Neural progenitor cell (in vitro differentiated cells): Measurements from ENCODE around the gene PHF2. TPM values are rescaled to one million over a fixed set of nuclear protein-coding genes. Genes with fewer than 3 reads are reported as not detected.

ENCODE experiments used
- DNase-seq: peaks from one replicate; pipeline ENCODE4 v3.0.0-alpha.2; 2016; ENCODE audit warnings: low spot score
- H2AFZ ChIP-seq: fragments of 200-600 bp; sonication (generic); replicated peaks from 2 replicates; pipeline ENCODE4 v1.6.1; 2016; ENCODE audit warnings: antibody characterized with exemption
- H3F3A ChIP-seq: fragments of 200-600 bp; sonication (generic); 2 replicates; pipeline ENCODE4 v1.6.1; 2016; ENCODE audit warnings: antibody characterized with exemption, low read depth
- H3K27ac ChIP-seq: fragments of 200-600 bp; sonication (generic); 2 replicates; pipeline ENCODE4 v1.5.1; 2016; ENCODE audit warnings: mild to moderate bottlenecking
- H3K27me3 ChIP-seq: fragments of 200-600 bp; sonication (generic); 2 replicates; pipeline ENCODE4 v1.6.1; 2016; ENCODE audit warnings: mild to moderate bottlenecking, moderate library complexity
- H3K36me3 ChIP-seq: fragments of 200-600 bp; sonication (generic); 2 replicates; pipeline ENCODE4 v1.5.1; 2016
- H3K4me1 ChIP-seq: fragments of 200-600 bp; sonication (generic); 2 replicates; pipeline ENCODE4 v1.6.1; 2016; ENCODE audit warnings: mixed run types
- H3K4me2 ChIP-seq: fragments of 200-600 bp; sonication (generic); 2 replicates; pipeline ENCODE4 v1.6.1; 2016
- H3K4me3 ChIP-seq: fragments of 200-600 bp; sonication (generic); 2 replicates; pipeline ENCODE4 v1.5.1; 2016
- H3K79me2 ChIP-seq: fragments of 200-600 bp; sonication (generic); 2 replicates; pipeline ENCODE4 v1.6.1; 2016; ENCODE audit warnings: low read depth
- H3K9ac ChIP-seq: fragments of 200-600 bp; sonication (generic); 2 replicates; pipeline ENCODE4 v1.6.1; 2016
- H3K9me3 ChIP-seq: fragments of 200-600 bp; sonication (generic); 2 replicates; pipeline ENCODE4 v1.5.1; 2016; ENCODE audit warnings: low read depth
- H4K20me1 ChIP-seq: fragments of 200-600 bp; sonication (generic); 2 replicates; pipeline ENCODE4 v1.6.1; 2016; ENCODE audit warnings: low read depth
- H3K27ac Mint-ChIP-seq: 3 replicates; pipeline ENCODE4 v1.8.0; 2021; ENCODE audit warnings: mixed read lengths
- H3K27me3 Mint-ChIP-seq: 2 replicates; pipeline ENCODE4 v1.8.0; 2022; ENCODE audit warnings: low read depth, mild to moderate bottlenecking, inconsistent platforms, moderate library complexity, mixed read lengths; ENCODE audit not compliant: insufficient read depth
- H3K36me3 Mint-ChIP-seq: 3 replicates; pipeline ENCODE4 v1.8.0; 2021; ENCODE audit warnings: mixed read lengths
- H3K4me1 Mint-ChIP-seq: 3 replicates; pipeline ENCODE4 v1.8.0; 2021; ENCODE audit warnings: mixed read lengths
- H3K4me3 Mint-ChIP-seq: 3 replicates; pipeline ENCODE4 v1.8.0; 2021; ENCODE audit warnings: mild to moderate bottlenecking, moderate library complexity, mixed read lengths
- H3K9me3 Mint-ChIP-seq: 3 replicates; pipeline ENCODE4 v1.8.0; 2020; ENCODE audit warnings: mixed read lengths
- EZH2 ChIP-seq: fragments of 200-600 bp; sonication (generic); IDR thresholded peaks from 2 replicates; pipeline ENCODE4 v1.6.1; 2017; ENCODE audit warnings: antibody characterized with exemption, mild to moderate bottlenecking, moderate library complexity
- EZH2phosphoT487 ChIP-seq: fragments of 200-600 bp; sonication (generic); IDR thresholded peaks from 2 replicates; pipeline ENCODE4 v1.6.1; 2017; ENCODE audit warnings: antibody characterized with exemption
- total RNA-seq: library from RNA; depleted of rRNA; stranded (reverse); fragments of >200 nt; gene quantifications from 2 replicates; pipeline ENCODE4 v1.2.3, GENCODE V29; 2015; ENCODE audit warnings: low replicate concordance
- TF ChIP-seq, protein P1 (sequence below): fragments of 200-600 bp; sonication (generic); IDR thresholded peaks from 2 replicates; pipeline ENCODE4 v1.5.1; 2017; ENCODE audit warnings: antibody characterized with exemption, mild to moderate bottlenecking

The PHF2 gene
- total RNA-seq, 1 donor from 2014 or later, result 17.6 TPM

DNA sequence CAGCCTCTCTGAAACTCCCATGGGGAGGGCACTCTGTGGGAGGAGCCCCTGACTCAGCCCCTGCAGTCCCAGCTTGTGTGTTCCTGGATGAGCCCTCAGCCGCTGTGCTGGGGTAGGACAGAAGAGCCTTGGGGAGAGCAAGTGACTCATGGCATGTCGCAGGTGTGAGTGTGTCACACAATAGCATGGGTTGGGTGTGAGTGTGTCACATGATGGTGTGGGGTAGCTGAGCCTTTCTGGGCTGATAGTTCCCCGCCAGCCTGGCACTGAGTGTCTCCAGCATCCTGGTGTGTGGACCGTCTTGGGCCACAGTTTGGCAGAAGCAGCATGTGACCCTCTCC, 83.4 kb downstream of the PHF2 start:
- H2AFZ ChIP-seq, result no peak overlapping the region
- H3K9me3 ChIP-seq, result no peaks in the 10 kb centered on the region
- no peak for DNase-seq
- no peaks in the 10 kb centered on the region for H4K20me1 ChIP-seq
- no peak overlapping the region for H3K9ac ChIP-seq
- no peak overlapping the region for H3K4me3 ChIP-seq
- H3K4me3 Mint-ChIP-seq, result no peak overlapping the region
- H3K4me2 ChIP-seq, result no peak overlapping the region
- no peaks in the 10 kb centered on the region for H3K27me3 ChIP-seq
- H3F3A ChIP-seq, result no peaks in the 10 kb centered on the region
- H3K27ac Mint-ChIP-seq, result no peak overlapping the region
- H3K9me3 Mint-ChIP-seq, result no peaks in the 10 kb centered on the region
- no peaks in the 10 kb centered on the region for H3K36me3 ChIP-seq
- H3K36me3 Mint-ChIP-seq, result peaks cover 6% of the 10 kb centered on the region
- TF ChIP-seq, protein P1, sequence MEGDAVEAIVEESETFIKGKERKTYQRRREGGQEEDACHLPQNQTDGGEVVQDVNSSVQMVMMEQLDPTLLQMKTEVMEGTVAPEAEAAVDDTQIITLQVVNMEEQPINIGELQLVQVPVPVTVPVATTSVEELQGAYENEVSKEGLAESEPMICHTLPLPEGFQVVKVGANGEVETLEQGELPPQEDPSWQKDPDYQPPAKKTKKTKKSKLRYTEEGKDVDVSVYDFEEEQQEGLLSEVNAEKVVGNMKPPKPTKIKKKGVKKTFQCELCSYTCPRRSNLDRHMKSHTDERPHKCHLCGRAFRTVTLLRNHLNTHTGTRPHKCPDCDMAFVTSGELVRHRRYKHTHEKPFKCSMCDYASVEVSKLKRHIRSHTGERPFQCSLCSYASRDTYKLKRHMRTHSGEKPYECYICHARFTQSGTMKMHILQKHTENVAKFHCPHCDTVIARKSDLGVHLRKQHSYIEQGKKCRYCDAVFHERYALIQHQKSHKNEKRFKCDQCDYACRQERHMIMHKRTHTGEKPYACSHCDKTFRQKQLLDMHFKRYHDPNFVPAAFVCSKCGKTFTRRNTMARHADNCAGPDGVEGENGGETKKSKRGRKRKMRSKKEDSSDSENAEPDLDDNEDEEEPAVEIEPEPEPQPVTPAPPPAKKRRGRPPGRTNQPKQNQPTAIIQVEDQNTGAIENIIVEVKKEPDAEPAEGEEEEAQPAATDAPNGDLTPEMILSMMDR, result no peak
- TF ChIP-seq EZH2phosphoT487 (no peak), EZH2 (no peak)
- no peaks in the 10 kb centered on the region for H3K4me1 ChIP-seq
- no peaks in the 10 kb centered on the region for H3K4me1 Mint-ChIP-seq
- H3K79me2 ChIP-seq, result no peaks in the 10 kb centered on the region
- no peak overlapping the region for H3K27ac ChIP-seq
- H3K27me3 Mint-ChIP-seq, result peaks cover 3% of the 10 kb centered on the region

DNA sequence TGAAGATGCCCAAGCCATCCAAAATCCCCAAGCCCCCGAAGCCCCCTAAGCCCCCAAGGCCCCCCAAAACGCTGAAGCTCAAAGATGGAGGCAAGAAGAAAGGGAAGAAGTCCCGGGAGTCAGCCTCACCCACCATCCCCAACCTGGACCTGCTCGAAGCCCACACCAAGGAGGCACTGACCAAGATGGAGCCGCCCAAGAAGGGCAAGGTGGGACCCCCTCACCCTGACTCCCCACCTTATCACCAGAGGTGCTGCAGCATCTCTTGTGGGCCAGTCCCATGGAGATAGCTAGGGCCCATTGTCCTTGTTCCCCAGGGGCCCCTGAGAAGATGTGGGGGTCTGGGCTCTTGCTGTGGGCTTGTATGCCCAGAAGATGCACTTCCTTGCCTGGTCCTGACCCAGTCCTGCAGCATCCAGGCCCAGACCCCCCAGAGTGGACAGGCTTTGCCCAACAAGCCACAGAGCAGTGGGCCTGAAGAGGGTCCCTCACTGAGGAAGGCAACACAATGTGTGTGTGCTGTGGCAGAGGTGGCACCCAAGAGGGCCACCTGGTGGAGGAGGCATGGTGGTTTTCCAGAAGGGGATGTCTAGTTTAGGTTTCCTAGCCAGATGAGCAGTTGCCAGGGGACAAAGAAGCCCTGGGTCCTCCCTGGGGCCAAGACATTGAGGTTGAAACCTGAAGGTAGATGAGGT, 84.1 kb downstream of the PHF2 start:
- TF ChIP-seq, protein P1, result no peak
- TF ChIP-seq EZH2phosphoT487 (no peak), EZH2 (no peak)
- no peaks in the 10 kb centered on the region for H3K36me3 ChIP-seq
- no peaks in the 10 kb centered on the region for H3K4me1 Mint-ChIP-seq

DNA sequence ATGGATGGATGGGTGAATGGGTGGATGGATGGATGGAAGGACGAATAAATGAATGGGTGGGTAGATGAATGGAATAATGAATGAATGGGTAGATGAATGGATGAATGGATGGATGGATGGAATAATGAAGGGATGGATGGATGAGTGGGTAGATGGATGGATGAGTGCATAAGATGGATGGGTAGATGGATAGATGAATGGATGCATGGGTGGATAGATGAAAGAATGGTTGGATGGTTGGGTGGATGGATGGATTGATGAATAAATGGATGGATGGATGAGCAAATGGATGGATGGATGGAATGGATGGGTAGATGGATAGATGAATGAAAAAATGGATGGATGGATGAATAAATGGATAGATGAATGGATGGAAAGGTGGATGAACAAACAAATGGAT, 85.2 kb downstream of the PHF2 start:
- Histone ChIP-seq H3K79me2 (no peaks in the 10 kb centered on the region), H3K27me3 (no peaks in the 10 kb centered on the region), H3K4me3 (no peak overlapping the region), H3K9me3 (no peaks in the 10 kb centered on the region), H3K27ac (no peak overlapping the region), H3K9ac (no peak overlapping the region), H3F3A (no peaks in the 10 kb centered on the region), H3K4me1 (no peaks in the 10 kb centered on the region), H4K20me1 (no peaks in the 10 kb centered on the region), H2AFZ (no peak overlapping the region), H3K4me2 (no peak overlapping the region), H3K36me3 (no peaks in the 10 kb centered on the region)
- H3K36me3 Mint-ChIP-seq, result peaks cover 8% of the 10 kb centered on the region
- TF ChIP-seq EZH2phosphoT487, result no peak
- TF ChIP-seq, protein P1, result no peak
- no peak for TF ChIP-seq EZH2
- no peaks in the 10 kb centered on the region for H3K4me1 Mint-ChIP-seq
- DNase-seq, result no peak
- H3K27me3 Mint-ChIP-seq, result peaks cover 3% of the 10 kb centered on the region
- H3K9me3 Mint-ChIP-seq, result no peaks in the 10 kb centered on the region
- H3K4me3 Mint-ChIP-seq, result no peak overlapping the region
- H3K27ac Mint-ChIP-seq, result no peak overlapping the region

More for the DNA sequence above, 84.1 kb downstream of the PHF2 start:
- no peaks in the 10 kb centered on the region for H3F3A ChIP-seq
- H3K27me3 Mint-ChIP-seq, result peaks cover 3% of the 10 kb centered on the region
- H2AFZ ChIP-seq, result no peak overlapping the region
- H3K4me1 ChIP-seq, result no peaks in the 10 kb centered on the region
- H3K79me2 ChIP-seq, result no peaks in the 10 kb centered on the region
- H3K9me3 ChIP-seq, result no peaks in the 10 kb centered on the region
- no peak overlapping the region for H3K4me2 ChIP-seq
- H3K4me3 Mint-ChIP-seq, result no peak overlapping the region
- DNase-seq, result no peak
- no peaks in the 10 kb centered on the region for H4K20me1 ChIP-seq
- H3K4me3 ChIP-seq, result no peak overlapping the region
- no peak overlapping the region for H3K9ac ChIP-seq
- H3K27ac ChIP-seq, result no peak overlapping the region
- no peak overlapping the region for H3K27ac Mint-ChIP-seq
- no peaks in the 10 kb centered on the region for H3K9me3 Mint-ChIP-seq
- H3K36me3 Mint-ChIP-seq, result peaks cover 7% of the 10 kb centered on the region
- H3K27me3 ChIP-seq, result no peaks in the 10 kb centered on the region
